Small intestine (tissue), 7 donors: ENCODE data around the gene RALA. TPM values are rescaled to one million over a fixed set of nuclear protein-coding genes. Genes with fewer than 3 reads are reported as not detected.
"Not testable (repeated sequence)": the region's sequence is repeated elsewhere in the genome, so short reads cannot be mapped to it uniquely, and the experiment has no call there.

Experiments used
- DNase-seq, 2 donors: peaks; one replicate each; pipeline versions ENCODE4 v3.0.0 to v3.0.0-alpha.2; 2013
- FAIRE-seq: peaks from 2 replicates; lab custom pipeline; 2012; peaks lifted over from hg19 to GRCh38; lab: Jason Lieb, UNC
- H3K27ac ChIP-seq, 3 donors: one replicate each; pipeline ENCODE4 v1.5.1; 2013; ENCODE audit warnings: low read length in 2 of 3, mild to moderate bottlenecking in 2 of 3, control low read depth in 1 of 3, inconsistent platforms in 1 of 3, low read depth in 1 of 3, moderate library complexity in 1 of 3
- H3K27me3 ChIP-seq, 3 donors: one replicate each; pipeline ENCODE4 v1.6.1; 2013; ENCODE audit warnings: low read length in 3 of 3, inconsistent platforms in 1 of 3; ENCODE audit not compliant: control insufficient read depth in 3 of 3, insufficient read depth in 3 of 3
- H3K36me3 ChIP-seq, 3 donors: one replicate each; pipeline ENCODE4 v1.6.1; 2013; ENCODE audit warnings: low read length in 3 of 3, inconsistent platforms in 1 of 3, low read depth in 1 of 3, mild to moderate bottlenecking in 1 of 3, moderate library complexity in 1 of 3; ENCODE audit not compliant: control insufficient read depth in 3 of 3, insufficient read depth in 2 of 3
- H3K4me1 ChIP-seq, 3 donors: one replicate each; pipeline ENCODE4 v1.6.1; 2013; ENCODE audit warnings: low read length in 2 of 3, inconsistent platforms in 1 of 3, low read depth in 1 of 3, mild to moderate bottlenecking in 1 of 3, moderate library complexity in 1 of 3; ENCODE audit not compliant: control insufficient read depth in 3 of 3, insufficient read depth in 2 of 3
- H3K4me3 ChIP-seq, 3 donors: one replicate each; pipeline ENCODE4 v1.5.1; 2013; ENCODE audit warnings: low read length in 3 of 3, control low read depth in 1 of 3, inconsistent platforms in 1 of 3, low read depth in 1 of 3, mild to moderate bottlenecking in 1 of 3, moderate library complexity in 1 of 3
- H3K9me3 ChIP-seq, 2 donors: one replicate each; pipeline ENCODE4 v1.6.1; 2013; ENCODE audit warnings: low read depth in 1 of 2, low read length in 1 of 2; ENCODE audit not compliant: control insufficient read depth in 2 of 2, insufficient read depth in 1 of 2
- WGBS, 3 donors: extraction: QIAGEN DNeasy Blood & Tissue Kit; methylation state at CpG; one replicate each; pipeline ENCODE4 v1.1.7; 2013; 5-methylcytosine and 5-hydroxymethylcytosine counted together
- polyA plus RNA-seq, 4 donors: library from polyadenylated mRNA; stranded (reverse) in 3 of 4; unstranded in 1 of 4; fragments of 200-250 nt in 3 of 4; fragments of 120-200 nt in 1 of 4; gene quantifications; one replicate each; pipeline versions ENCODE4 v1.2.1 to v1.2.3, GENCODE V29; 2013
- donor health status: healthy with polysubstance abuse.
- donor health status: control.
- donor health status: control.
- donor health status: Bipolar disorder and iron deficiency.
- donor health status: healthy.

The RALA gene
- polyA plus RNA-seq, 4 donors, result 37.3 to 57.7 (median 49.7) TPM

DNA sequence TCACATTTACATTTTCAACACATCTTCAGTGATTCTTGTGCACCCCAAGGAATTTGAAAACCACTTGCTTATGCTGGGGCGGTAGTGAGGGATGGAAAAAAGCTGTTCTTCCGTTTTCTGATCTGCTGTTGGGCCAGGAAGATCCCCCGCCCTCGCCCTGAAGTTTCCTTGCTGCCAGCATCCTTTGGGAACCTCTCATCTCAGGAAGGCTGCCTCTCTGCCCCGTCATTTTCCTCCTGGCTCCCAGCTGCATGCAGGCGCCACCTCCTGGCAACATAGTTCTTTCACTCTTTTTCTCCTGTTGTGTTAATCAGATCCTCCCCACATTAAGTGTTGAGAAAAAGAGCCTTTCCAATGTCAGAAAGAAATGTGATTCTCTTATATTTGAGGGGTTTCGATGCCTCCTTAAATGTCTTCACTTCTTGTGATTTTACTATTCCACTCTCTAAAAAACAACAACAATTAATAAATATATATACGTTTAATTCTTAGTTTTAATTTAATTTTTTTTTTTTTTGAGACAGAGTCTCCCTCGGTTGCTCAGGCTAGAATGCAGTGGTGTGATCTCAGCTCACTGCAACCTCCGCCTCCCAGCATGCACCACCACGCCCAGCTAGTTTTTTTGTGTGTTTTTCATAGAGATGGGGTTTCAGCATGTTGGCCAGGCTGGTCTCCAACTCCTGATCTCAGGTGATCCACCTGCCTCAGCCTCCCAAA lies 122.9 kb downstream of the RALA start:
- Histone ChIP-seq H3K9me3 (no peaks in the 10 kb centered on the region), H3K27me3 (no peaks in the 10 kb centered on the region), H3K36me3 (peaks cover 0 to 8% (median 0%) of the 10 kb centered on the region in 3 donors), H3K4me3 (no peak overlapping the region), H3K4me1 (no peaks in the 10 kb centered on the region), H3K27ac (no peak overlapping the region)
- peak; percentile 79 to 84 for DNase-seq
- 28 to 35% (median 30%) methylated on average over 11 of the region's 11 CpGs for WGBS, 3 donors
- no peak for FAIRE-seq

DNA sequence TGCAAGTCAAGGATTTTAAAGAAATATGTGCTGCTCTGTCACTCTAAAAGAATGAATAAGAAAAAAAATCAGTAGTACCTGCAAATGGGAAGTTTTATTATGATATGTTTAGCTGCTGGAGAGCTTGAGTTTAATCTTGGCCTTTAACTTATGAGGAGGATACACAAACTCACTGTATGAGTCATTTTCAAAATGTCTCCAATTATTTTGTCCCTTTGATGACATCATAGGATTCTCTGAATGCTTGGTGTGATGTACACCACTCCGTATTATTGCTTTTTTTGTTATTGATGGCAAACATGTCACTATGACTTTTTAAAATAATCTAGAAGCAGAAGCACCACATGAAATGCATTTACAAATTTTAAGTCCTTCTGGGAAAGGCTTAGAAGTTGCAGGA lies 125.8 kb downstream of the RALA start:
- Histone ChIP-seq H3K27me3 (no peaks in the 10 kb centered on the region), H3K9me3 (peaks cover 0 to 5% of the 10 kb centered on the region in 2 donors), H3K4me3 (no peak overlapping the region), H3K27ac (no peak overlapping the region), H3K36me3 (no peaks in the 10 kb centered on the region), H3K4me1 (no peaks in the 10 kb centered on the region)
- no peak for DNase-seq
- no peak for FAIRE-seq
- 73 to 92% (median 79%) methylated on average over 1 of the region's 1 CpG for WGBS, 3 donors

DNA sequence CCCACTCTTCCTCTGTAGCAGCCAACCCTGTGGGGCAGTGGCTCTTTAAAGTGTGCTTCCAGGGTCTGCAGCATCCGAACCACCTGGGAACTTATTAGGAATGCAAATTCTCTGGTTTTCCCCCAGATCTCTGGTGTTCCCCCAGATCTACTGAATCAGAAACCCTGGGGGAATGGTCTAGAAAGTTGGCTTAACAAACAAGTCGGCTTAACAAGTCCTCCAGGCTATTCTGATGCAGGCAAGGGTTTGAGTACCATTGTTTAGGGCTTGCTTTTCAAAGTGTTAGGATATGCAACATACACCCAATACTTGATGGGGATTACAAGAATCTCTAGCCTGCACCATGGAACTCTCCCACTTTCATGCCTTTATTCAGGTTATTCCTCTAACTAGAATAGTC lies 126.3 kb downstream of the RALA start:
- Histone ChIP-seq H3K27ac (no peak overlapping the region), H3K4me1 (no peaks in the 10 kb centered on the region), H3K9me3 (peaks cover 0 to 5% of the 10 kb centered on the region in 2 donors), H3K4me3 (no peak overlapping the region), H3K27me3 (no peaks in the 10 kb centered on the region), H3K36me3 (no peaks in the 10 kb centered on the region)
- DNase-seq (no peak), FAIRE-seq (no peak)
- WGBS, 3 donors, result 81 to 98% (median 88%) methylated on average over 2 of the region's 2 CpGs

DNA sequence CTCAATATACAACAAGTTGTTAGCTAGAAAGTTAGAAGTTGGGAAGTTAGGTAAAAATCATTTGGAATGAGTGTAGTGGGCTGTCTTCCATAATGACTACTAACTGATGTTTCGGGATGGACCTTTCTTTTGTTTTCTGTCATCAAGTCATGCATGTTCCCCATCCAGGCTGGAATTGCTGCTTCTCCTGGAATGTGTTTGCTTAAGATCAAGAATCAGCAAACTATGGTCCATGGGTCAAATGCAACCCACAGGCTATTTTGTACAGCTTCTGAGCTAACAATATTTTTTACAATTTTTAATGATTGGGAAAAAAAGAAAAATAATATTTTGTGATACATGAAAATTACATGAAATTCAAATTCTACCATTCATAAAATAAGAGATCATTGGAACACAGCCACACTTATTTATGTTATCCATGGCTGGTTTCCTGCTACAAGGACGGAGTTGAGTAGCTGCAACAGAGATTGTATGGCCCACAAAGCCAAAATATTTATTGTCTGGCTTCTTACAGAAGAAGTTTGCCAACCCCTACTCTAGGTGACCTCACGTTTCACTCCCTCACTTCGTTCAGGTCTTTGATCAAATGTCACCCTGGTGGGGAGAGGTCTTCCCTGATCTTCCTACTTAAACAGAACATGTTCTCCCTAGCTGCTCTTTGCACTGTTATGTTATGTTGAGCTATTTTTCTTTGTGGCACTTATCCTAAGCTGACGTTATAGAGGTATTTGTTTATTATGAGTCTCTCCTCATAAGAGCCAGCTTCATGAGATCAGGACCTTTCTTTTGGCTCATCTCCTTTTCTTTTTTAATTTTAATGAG lies 127.1 kb downstream of the RALA start:
- H3K27me3 ChIP-seq, result no peaks in the 10 kb centered on the region
- no peak for FAIRE-seq
- 83 to 89% (median 89%) methylated on average over 5 of the region's 5 CpGs for WGBS, 3 donors
- no peak overlapping the region for H3K27ac ChIP-seq
- no peak for DNase-seq
- no peak overlapping the region for H3K4me3 ChIP-seq
- no peaks in the 10 kb centered on the region for H3K36me3 ChIP-seq
- peaks cover 0 to 5% of the 10 kb centered on the region in 2 donors for H3K9me3 ChIP-seq
- H3K4me1 ChIP-seq, result no peaks in the 10 kb centered on the region

DNA sequence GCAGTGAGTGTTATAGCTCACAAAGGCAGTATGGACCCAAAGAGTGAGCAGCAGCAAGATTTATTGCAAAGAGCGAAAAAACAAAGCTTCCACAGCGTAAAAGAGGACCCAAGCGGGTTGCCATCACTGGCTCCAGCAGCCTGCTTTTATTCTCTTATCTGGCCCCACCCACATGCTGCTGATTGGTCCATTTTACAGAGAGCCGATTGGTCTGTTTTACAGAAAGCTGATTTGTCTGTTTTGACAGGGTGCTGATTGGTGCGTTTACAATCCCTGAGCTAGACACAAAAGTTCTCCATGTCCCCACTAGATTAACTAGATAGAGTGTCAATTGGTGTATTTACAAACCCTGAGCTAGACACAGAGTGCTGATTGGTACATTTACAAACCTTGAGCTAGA lies 129.9 kb downstream of the RALA start:
- not testable (repeated sequence) for DNase-seq, H3K4me1 ChIP-seq, H3K27me3 ChIP-seq, H3K36me3 ChIP-seq, H3K4me3 ChIP-seq, H3K27ac ChIP-seq, FAIRE-seq
- 97 to 100% (median 98%) methylated on average over 5 of the region's 5 CpGs for WGBS, 3 donors
- H3K9me3 ChIP-seq, result peaks cover 0 to 10% of the 10 kb centered on the region in 2 donors

DNA sequence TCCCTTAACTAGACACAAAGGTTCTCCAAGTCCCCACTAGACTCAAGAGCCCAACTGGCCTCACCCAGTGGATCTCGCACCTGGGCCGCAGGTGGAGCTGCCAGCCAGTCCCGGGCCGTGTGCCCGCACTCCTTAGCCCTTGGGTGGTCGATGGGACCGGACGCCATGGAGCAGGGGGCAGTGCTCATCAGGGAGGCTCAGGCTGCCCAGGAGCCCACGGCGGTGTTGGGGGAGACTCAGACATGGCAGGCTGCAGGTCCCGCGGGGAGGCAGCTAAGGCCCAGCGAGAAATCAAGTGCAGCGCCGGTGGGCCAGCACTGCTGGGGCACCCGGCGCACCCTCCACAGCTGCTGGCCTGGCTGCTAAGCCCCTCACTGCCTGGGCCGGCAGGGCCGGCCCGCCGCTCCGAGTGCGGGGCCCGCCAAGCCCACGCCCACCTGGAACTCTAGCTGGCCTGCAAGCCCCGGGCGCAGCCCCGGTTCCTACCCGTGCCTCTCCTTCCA lies 130.5 kb downstream of the RALA start:
- Histone ChIP-seq H3K4me3 (no peak overlapping the region), H3K27ac (no peak overlapping the region), H3K27me3 (no peaks in the 10 kb centered on the region), H3K4me1 (no peaks in the 10 kb centered on the region), H3K36me3 (no peaks in the 10 kb centered on the region), H3K9me3 (peaks cover 0 to 10% of the 10 kb centered on the region in 2 donors)
- WGBS, 3 donors, result 92 to 94% (median 93%) methylated on average over 17 to 29 of the region's 29 CpGs
- DNase-seq (no peak), FAIRE-seq (no peak)

DNA sequence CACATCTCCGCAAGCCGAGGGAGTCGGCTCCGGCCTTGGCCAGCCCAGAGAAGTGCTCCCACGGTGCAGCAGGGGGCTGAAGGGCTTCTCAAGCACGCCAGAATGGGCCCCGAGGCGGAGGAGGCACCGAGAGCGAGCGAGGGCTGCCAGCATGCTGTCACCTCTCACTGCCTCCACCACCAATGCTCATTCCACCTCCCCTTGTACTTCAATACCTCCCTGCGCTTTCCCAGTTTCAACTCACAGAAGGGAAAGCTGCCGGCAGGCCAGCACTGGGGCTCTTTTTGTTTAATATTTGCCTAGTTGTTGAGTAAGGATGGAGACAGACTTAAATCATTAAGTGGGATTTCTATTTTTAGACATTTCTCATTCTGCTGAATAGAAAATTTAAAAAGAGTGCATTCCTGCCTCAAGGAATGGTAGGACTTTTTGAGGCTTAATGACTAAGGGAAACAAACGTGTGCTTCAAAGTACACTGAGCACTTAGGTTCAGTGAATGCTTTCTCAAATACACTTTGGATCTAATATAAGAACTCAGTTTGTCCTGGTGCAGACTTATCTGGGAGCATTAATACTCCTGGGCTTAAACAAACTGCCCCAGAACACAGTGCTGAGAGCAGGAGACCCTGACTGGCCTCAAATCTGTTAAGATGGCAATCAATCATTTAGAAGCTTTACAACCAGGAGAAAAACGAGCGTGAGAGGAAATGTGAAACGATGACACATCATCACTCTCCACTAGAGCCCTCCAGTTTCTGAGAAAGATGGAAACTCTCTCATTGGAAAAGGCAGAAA lies 131.2 kb downstream of the RALA start:
- H3K36me3 ChIP-seq, result no peaks in the 10 kb centered on the region
- no peak overlapping the region for H3K27ac ChIP-seq
- H3K4me1 ChIP-seq, result no peaks in the 10 kb centered on the region
- DNase-seq, result no peak
- H3K4me3 ChIP-seq, result no peak overlapping the region
- WGBS, 3 donors, result 66 to 84% (median 83%) methylated on average over 14 to 17 of the region's 17 CpGs
- no peaks in the 10 kb centered on the region for H3K27me3 ChIP-seq
- FAIRE-seq, result no peak
- peaks cover 0 to 10% of the 10 kb centered on the region in 2 donors for H3K9me3 ChIP-seq

DNA sequence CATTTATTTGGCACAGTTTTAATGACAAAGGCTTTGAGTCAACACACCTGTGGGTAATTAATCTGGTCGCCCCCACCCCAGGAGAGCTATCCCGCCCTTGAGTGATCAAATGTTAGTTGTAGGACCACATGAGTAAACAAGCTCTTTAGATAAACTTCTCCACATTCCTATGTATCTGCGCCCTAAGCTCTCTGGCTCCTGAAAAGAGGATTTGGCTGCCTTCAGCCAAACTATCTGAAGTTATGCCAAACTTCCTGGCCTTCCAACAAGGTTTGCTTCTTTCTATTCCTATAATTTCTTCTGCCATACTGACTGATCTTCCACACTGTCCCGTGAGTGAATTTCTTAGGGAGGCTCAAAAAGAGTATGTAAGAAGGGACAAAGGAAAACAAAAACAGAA lies 134.2 kb downstream of the RALA start:
- no peak overlapping the region for H3K4me3 ChIP-seq
- H3K27me3 ChIP-seq, result no peaks in the 10 kb centered on the region
- DNase-seq (no peak), FAIRE-seq (no peak)
- H3K9me3 ChIP-seq, result peaks cover 0 to 9% of the 10 kb centered on the region in 2 donors
- no peak overlapping the region for H3K27ac ChIP-seq
- no peaks in the 10 kb centered on the region for H3K36me3 ChIP-seq
- no peaks in the 10 kb centered on the region for H3K4me1 ChIP-seq
- WGBS, 3 donors, result 84 to 85% (median 84%) methylated on average over 4 of the region's 4 CpGs
